Measurements from ENCODE around the gene CLEC4M. TPM values are rescaled to one million over a fixed set of nuclear protein-coding genes. Genes with fewer than 3 reads are reported as not detected.
"Not testable (repeated sequence)": the region's sequence is repeated elsewhere in the genome, so short reads cannot be mapped to it uniquely, and the experiment has no call there.

Gene CLEC4M
- polyA plus RNA-seq, 1 experiment: not detected

DNA sequence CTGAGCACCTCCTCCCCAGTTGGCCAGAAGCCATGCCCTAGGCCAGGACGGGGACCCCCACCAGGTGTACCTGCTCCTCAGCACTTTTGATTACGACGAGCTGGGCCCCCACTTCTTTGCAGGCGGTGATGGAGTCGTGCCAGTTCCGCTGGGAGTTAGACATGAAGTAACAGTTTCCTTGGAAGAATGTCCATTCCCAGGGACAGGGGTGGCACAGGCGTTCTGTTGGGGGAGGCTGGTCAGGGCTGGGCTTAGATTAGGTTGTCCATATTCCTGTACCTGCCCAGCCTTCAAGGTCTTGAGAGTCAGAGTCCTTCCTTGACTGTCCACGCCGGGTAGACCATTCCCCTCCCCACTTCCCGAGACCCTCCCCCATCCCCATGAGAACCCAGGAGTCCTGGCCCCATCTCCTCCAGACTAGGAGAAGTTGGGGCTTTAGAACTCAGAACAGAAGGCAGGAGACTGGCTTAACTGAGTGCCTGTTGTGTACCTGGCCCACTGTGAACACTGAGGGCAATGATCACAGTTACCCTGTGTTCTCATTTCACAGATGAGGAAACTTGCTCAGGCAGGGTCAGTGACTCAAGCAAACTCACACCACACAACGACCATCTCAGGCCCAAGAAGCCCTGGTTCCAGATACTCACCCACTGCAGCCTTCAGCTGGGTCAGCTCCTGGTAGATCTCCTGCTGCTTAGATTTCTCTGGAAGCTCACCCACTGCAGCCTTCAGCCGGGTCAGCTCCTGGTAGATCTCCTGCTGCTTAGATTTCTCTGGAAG lies 18.0 kb upstream of the CLEC4M start:
- no peak for DNase-seq (ENCODE audit: low read depth, low spot score)
- H3K27ac ChIP-seq (ENCODE audit: low read depth, low read length): no peak overlapping the region
- POLR2A ChIA-PET: no interaction called here
- H3K4me3 ChIP-seq (ENCODE audit: low read depth, low read length): no peak overlapping the region
- CTCF ChIA-PET: interaction anchor here (0.5 kb wide), 1 partner anchor 1227 kb away, joined by 5 read pairs; no protein-coding TSS in a partner anchor
- TF ChIP-seq, protein P1, sequence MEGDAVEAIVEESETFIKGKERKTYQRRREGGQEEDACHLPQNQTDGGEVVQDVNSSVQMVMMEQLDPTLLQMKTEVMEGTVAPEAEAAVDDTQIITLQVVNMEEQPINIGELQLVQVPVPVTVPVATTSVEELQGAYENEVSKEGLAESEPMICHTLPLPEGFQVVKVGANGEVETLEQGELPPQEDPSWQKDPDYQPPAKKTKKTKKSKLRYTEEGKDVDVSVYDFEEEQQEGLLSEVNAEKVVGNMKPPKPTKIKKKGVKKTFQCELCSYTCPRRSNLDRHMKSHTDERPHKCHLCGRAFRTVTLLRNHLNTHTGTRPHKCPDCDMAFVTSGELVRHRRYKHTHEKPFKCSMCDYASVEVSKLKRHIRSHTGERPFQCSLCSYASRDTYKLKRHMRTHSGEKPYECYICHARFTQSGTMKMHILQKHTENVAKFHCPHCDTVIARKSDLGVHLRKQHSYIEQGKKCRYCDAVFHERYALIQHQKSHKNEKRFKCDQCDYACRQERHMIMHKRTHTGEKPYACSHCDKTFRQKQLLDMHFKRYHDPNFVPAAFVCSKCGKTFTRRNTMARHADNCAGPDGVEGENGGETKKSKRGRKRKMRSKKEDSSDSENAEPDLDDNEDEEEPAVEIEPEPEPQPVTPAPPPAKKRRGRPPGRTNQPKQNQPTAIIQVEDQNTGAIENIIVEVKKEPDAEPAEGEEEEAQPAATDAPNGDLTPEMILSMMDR (IDR thresholded peaks at IDR 0.05; ENCODE audit: low read depth, low read length): no peak
- H3K9me3 ChIP-seq (ENCODE audit: control insufficient read depth, insufficient read depth, low read length): no peaks in the 10 kb centered on the region
- H3K27me3 ChIP-seq (ENCODE audit: control insufficient read depth, insufficient read depth, low read length): peaks cover 3% of the 10 kb centered on the region

DNA sequence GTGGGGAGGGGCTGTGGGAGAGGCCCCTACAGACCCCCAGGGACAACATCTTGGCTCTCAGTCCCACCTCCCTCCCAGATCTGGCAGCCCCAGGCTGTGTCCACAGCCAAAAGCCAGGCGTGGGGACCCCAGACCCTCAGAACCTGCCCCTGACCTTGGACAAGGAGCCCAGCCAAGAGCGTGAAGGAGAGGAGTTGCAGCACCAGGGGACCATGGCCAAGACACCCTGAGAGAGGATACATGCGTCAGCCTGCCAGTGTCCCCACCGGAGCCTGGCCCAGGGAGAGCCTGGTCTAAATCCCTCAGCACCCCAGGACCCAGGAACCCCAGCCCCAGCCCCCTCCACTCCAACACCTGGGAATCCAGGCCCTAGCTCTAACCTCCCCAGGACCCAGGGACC lies 16.7 kb upstream of the CLEC4M start:
- H3K4me3 ChIP-seq (ENCODE audit: low read depth, low read length); H3K27ac ChIP-seq (ENCODE audit: low read depth, low read length); H3K27me3 ChIP-seq (ENCODE audit: control insufficient read depth, insufficient read depth, low read length); CTCF ChIA-PET; DNase-seq (ENCODE audit: low read depth, low spot score); POLR2A ChIA-PET; H3K9me3 ChIP-seq (ENCODE audit: control insufficient read depth, insufficient read depth, low read length): not testable (repeated sequence)

- Histone ChIP-seq H3K9me3 (ENCODE audit: control insufficient read depth, insufficient read depth, low read length) (no peaks in the 10 kb centered on the region), H3K27me3 (ENCODE audit: control insufficient read depth, insufficient read depth, low read length) (peaks cover 3% of the 10 kb centered on the region), H3K27ac (ENCODE audit: low read depth, low read length) (no peak within 1 kb of the TSS), H3K4me3 (ENCODE audit: low read depth, low read length) (no peak within 1 kb of the TSS)
- TF ChIP-seq, protein P1 (IDR thresholded peaks at IDR 0.05; ENCODE audit: low read depth, low read length): no peak
- DNase-seq (ENCODE audit: low read depth, low spot score): no peak
- POLR2A ChIA-PET: no interaction called here
- CTCF ChIA-PET: interaction anchor here (0.6 to 0.9 kb wide), 2 partner anchors 95 to 1566 kb away, joined by 3 read pairs; no protein-coding TSS in a partner anchor
Observed at GRCh38 chr19:7746903-7747884, 15.8 kb upstream of the CLEC4M start, which contains the start of gene CD209. Gene CD209, minus strand, starts transcription at chr19:7747534. Its CDS starts 23 bp downstream, at chr19:7747511.

DNA sequence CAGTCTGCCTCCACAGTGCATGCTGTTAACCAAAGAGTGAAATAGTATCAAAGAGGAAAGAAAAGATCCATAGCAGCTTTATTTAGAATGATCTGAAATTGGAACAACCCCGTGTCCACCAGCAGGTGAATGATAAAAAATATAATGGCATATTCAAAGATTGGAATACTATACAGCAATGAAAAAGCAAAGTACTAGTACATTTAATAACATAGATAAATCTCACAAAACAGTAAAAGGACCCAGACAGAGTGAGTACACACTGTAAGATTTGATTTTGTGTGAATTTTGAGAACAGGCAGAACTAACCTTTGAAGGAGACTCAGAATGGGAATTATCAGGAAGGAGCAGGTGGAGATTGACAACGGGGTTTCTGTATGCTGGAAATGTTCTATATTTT lies 14.9 kb upstream of the CLEC4M start:
- H3K27ac ChIP-seq (ENCODE audit: low read depth, low read length): no peak overlapping the region
- no peaks in the 10 kb centered on the region for H3K9me3 ChIP-seq (ENCODE audit: control insufficient read depth, insufficient read depth, low read length)
- no peak for DNase-seq (ENCODE audit: low read depth, low spot score)
- no peak overlapping the region for H3K4me3 ChIP-seq (ENCODE audit: low read depth, low read length)
- ChIA-PET POLR2A (no interaction called here), CTCF (interaction anchor here (0.9 kb wide), 1 partner anchor 96 kb away, joined by 3 read pairs; no protein-coding TSS in a partner anchor)
- no peaks in the 10 kb centered on the region for H3K27me3 ChIP-seq (ENCODE audit: control insufficient read depth, insufficient read depth, low read length)
- TF ChIP-seq, protein P1 (IDR thresholded peaks at IDR 0.05; ENCODE audit: low read depth, low read length): no peak

DNA sequence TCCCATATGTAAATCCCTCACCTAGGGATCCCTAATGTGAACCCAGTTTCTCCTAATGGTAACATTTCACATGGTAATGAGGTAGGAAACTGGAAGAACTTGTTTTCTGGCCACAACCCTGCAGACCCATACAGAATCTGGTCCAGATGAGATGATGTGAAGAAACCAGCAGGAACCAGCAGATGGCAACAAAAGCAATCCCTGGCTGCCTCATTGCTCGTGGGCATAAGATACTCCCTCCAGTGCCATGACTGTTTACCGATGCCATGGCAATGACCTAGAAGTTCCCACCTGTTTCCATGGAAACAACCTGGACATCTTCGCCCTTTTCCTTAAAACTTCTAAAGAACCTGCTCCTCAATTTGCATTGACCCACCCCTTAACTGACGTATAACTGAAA lies 14.3 kb upstream of the CLEC4M start:
- no peak for DNase-seq (ENCODE audit: low read depth, low spot score)

More for the DNA sequence above, 14.3 kb upstream of the CLEC4M start:
- H3K27me3 ChIP-seq (ENCODE audit: control insufficient read depth, insufficient read depth, low read length): no peaks in the 10 kb centered on the region
- H3K4me3 ChIP-seq (ENCODE audit: low read depth, low read length): no peak overlapping the region
- POLR2A ChIA-PET: no interaction called here
- no peak overlapping the region for H3K27ac ChIP-seq (ENCODE audit: low read depth, low read length)
- TF ChIP-seq, protein P1 (IDR thresholded peaks at IDR 0.05; ENCODE audit: low read depth, low read length): peak; percentile 12; the same call in 1 of the 2 replicates
- no peaks in the 10 kb centered on the region for H3K9me3 ChIP-seq (ENCODE audit: control insufficient read depth, insufficient read depth, low read length)
- CTCF ChIA-PET: no interaction called here

Measured in AG04450 (cell line).